HG02623 (cell line): ENCODE measurements around the gene UBE2QL1.

Experiments used
- ATAC-seq: cut with Tn5 transposase; IDR thresholded peaks from one replicate; pipeline ENCODE4 v1.9.1; 2021; ENCODE audit warnings: moderate library complexity; ENCODE audit not compliant: unreplicated experiment

The UBE2QL1 gene

DNA sequence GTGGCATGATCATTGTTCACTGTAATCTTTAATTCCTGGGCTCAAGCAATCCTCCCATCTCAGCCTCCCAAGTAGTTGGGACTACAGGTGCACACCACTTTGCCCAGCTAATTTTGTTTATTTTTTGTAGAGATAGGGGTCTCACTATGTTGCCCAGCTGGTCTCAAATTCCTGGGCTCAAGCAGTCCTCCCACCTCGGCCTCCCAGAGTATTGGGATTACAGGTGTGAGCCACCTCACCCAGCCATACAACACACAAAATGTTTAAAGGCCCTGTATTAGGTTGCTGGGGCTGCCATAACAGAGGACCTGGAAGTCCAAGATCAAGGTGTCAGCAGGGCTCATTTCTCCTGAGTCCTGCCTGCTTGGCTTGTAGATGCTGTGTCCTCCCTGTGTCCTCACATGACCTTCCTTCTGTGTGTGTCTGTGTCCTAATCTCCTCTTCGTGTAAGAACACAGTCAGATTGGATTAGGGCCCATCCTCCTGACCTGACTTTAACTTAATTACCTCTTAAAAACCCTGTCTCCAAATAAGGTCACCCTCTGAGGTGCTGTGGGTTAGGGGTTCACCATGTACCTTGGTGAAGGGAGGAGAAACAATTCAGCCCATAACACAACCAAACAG is 5.4 kb downstream of the UBE2QL1 start:
- no peak for ATAC-seq

DNA sequence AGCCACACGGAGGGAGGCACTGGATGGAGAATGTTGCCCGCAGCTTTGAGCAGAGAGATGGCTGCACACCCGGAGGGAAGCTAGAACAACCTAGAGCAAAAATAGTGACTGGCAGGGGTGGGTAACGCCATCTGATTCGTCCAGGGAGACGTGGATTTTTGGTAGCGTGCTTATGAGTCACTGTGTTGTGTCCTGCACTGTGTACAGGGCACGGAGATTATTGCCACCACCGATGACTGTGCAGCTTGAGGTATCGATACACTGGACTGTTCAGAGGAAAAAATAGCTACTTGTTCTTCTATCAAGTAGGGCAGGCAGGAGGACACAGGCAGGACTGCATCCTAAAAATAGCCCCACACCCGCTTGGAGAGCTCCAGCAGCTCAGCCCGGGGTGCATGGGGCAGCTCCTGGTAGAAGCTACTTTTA is 6.0 kb downstream of the UBE2QL1 start:
- ATAC-seq = no peak

DNA sequence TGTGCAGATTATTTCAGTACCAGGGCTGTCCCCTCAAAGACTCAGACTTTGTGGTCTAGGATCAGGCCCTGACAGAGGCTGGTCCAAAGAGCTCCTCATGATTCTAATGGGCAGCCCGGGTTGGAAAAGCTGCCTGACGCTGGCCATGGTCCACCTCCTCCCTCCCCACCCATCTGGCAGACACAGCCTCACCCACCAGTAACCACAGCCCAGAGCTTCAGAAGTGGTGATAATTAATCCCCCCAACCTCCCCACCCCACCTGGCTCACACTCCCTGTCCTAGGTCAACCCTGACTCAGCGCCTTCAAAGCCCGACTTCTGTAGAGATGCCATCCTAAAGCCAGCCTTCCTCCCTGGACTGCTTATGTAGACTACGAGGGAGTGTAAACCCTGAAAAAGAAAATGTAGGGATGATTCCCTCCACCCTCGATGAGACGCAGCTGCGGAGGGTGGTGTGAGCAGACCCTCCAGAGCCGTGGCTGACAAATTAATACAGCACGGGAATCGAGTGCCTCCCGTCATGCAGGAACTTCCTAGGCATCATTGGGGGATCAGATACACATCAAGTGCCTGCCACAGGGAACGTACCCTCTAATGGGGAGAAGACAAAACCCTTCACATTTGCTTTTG is 7.0 kb downstream of the UBE2QL1 start:
- ATAC-seq = no peak

DNA sequence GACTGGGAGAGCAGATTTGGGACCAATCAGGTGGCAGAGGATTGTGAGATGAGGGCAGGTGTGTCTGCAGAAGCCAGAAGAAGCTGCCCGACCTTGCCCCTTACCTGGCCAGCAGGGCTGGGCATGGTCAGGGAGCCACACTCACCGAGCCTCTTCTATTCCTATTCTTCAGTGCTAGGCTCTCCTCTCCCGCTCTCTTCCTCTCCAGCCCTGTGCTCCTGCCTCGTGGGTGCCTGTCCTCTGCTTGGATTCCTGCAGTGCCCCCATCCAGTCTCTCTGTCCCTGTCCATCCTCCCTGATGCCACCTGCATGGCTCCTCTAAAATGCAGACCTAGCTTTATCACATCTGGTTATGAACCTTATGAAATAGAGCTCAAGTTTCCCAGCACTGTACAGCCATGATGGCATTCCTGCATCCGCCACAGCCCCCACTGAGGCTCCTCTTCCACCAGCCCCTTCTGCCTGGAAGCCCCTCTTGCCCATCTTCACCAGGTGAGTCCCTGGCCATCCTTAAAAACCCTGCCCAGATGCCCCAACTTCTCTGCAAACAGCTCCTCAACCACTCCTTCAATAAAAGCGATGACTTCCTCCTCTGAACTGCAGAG is 8.2 kb downstream of the UBE2QL1 start:
- ATAC-seq = no peak

DNA sequence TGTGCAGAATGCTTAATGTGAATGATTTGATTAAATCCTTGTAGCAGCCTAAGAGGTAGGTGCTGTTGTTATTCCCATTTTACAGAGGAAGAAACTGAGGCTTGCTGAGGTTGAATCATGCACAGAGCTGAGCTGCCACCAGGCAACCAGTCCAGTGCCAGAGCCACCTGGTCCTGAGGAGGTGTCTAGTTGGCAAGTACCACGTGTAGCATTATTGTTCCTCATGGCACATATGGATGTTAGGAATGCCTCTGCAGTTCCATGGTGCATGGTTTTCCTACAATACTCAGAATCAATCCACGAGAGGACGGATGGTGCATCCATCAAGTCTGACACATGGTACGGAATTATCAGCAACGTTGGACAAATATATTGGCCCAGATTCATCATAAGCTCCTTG is 8.9 kb downstream of the UBE2QL1 start:
- no peak for ATAC-seq

DNA sequence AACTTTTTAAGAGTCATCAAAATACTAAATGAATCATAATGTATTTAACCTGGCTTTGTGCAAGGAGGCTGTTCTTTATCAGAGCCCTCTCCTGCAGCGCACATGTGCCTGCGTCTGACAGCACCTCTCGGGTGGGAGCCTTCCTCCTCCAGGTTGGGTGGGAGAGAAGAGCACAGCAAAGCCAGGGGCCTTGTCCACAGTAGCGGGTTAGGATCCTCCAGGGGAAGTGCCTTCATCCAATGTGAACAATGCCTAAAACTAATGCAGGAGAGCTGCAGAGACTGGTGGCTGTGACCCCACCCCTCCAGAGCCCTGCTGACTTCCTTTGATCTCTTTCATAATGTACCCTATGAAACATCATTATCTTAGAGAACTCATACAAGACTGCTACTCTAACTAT is 10.2 kb downstream of the UBE2QL1 start:
- ATAC-seq = no peak

DNA sequence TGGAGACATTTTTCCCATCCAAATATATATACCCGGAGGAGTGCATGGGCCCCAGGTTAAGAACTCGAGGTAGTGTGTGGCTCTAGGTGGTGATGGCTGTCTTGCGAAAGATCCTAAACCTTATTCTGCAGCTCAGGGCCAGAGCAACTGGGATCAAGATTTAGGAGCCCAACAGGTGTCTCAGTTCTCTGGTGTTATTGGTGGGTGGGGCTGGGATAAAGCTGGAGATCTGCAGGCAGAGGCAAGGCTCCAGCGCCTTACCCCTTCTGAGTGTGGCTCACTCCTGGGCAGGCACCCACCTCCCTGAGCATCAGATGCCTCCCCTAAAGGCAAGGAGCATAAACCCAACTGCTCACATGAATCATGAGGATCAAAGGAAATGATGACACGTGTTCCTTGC is 11.2 kb downstream of the UBE2QL1 start:
- ATAC-seq = no peak

DNA sequence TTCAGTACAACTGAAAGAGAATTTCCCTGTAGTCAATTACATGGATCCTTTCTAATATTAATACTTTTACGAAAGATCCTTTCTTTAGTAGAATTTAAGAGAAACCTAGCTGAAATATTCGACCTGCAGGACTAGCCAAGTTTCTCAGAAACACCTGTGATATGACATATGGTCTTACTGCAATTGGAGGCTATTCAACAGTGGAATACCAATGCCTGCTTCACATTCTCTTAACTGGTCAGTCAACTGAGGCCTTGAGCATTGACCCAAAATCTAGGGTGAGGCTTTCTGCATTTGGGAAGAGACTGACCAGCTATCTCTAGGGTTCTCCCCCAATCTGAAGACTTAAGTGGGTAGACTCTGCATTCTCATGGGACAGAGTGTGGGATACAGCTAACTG is 12.3 kb downstream of the UBE2QL1 start:
- ATAC-seq = no peak

DNA sequence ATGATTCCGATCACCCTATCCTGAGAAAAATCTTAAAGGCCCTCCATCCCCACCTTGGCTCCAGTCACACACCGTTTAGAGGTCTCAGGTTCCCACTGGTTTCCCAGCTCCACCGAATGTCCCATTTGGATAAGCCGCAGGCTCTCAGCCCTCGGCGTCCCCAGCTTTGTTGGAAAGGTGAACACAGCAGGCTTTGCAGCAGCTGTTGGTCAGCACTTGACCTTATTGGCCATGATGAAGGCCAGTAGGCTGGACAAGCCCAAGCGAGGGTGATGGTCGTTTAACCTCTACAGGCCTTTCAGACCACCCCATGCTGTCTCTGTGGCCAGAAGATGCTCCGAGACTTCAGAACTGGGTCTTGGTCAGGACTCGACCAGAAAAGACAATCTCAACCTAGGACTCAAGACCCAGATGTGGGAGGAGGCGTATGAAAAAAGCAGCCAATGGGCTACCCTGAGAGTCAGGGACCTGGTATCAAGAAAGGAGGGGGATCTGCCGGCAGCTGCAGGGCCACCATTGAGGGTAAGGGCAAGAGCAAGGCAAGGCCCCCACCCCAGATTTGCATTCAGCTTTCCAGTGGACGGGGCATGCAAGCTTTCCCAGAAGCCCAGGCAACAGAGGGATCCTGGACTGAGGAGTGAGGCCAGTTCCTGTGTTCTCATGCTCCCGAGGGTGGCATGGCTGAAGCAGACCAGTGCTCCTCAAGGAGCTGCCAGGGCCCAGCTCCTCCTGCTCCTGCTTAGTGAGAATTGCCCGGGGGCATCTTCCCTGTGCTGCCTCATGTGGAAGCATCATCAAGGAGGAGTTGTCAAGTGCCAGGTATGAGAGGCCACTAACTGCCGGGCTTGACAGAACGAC is 13.4 kb downstream of the UBE2QL1 start:
- no peak for ATAC-seq

DNA sequence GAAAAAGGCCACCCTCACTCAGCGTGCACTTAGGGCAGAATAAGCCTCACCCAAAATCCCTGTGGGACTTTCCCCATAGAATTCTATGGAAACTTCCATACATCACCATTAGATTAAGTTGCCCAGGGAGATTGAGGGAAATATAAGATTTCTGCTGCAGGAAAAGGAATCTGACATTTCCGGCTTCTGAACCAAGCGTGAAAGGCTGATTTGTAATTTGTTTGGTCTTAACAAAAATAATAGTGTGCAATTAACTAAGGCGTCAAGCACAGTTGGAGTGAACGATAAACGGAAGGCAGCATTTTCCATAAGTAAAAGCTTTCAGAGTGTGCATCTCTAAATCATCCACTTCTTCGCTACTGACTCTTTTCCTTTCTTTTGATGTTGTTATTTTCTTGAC is 14.0 kb downstream of the UBE2QL1 start:
- ATAC-seq = no peak

DNA sequence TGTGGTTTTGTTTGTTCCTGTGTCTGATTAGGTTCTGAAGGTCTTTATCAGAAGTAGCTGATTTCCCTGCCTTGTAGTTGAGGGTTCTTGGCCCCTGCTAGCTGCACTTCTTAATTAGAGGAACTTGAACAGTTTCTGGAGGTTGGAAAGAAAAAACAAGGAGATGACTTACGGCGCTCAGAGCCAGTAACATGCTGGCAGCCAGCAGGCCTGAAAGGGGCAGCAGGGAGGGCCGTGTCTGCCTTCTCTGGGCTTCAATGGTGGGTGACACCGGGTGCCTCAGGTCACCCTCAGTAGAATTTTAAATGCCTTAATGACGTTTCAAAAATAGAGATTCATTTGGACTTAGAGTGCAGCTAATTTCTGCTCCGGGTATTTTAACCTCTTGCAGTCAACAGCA is 15.8 kb downstream of the UBE2QL1 start:
- no peak for ATAC-seq

DNA sequence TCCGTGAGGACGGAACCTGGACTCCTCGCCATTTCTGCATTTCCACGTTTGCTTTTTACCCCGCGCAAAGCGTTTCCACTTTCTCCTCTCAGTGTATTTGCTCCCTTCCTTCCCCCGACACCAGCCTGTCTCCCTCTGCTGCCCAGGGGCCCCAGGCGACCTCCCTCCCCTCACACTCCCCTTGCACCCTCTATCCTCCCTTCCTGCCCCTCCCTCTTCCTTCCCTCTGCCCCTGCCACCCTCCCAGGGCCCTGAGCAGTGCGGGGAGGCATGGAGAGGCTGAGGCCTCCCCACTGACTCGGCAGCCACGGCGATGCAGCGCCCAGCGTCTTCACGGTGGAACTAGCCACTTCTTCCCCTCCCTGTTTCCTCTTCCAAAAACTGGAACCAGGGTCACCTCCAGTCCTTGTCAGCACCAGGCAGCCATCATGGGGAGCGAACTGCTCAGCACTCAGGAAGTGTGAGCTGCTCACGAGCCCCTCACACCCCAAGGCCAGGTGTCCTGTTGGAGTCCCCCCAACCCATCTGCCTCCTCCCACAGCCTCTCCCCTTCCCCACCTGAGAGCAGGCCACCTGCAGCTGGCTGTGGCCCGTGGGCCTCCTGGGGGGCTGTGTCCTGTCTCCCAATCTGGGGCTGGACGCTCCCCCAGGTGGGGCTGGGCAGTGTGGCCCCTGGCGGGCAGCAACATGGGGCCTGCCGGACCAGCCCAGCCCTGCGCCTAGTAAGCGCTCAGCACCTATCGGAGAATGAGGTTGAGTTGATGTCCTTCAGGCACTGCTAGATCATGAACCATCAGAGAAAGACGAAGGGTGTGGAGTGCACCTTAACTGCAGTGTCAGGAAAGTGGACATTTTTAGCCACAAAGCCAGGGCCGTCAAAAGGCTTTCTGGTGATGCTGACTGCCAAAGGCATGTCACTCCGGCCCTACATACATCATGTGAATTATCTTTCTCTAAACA is 17.5 kb downstream of the UBE2QL1 start:
- no peak for ATAC-seq

DNA sequence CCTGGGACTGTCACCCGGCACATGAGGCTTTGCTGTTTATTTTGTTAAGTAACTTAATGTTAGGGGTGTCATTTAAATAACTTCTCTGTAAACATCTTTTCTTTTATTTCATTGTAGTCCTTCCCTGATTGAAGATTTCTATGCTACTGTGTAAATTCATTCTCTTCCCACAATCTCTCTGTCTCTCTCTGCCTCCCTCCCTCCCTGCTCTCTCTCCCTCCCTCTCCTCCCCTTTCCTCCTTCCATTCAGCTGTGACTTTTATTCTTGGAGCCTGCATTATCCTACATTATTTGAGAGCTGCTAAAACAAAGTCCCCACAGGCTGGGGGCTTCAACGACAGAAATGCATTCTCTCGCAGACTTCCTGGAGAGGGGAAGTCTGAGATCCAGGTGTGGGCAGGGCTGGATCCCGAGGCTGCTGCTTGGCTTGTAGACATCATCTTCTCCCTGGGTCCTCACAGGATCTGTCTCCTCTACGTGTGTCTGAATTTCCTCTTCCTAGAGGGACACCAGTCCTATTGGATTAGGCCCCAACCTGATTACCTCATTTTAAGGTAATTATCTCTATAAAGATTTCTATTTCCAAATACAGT is 18.4 kb downstream of the UBE2QL1 start:
- ATAC-seq = no peak

DNA sequence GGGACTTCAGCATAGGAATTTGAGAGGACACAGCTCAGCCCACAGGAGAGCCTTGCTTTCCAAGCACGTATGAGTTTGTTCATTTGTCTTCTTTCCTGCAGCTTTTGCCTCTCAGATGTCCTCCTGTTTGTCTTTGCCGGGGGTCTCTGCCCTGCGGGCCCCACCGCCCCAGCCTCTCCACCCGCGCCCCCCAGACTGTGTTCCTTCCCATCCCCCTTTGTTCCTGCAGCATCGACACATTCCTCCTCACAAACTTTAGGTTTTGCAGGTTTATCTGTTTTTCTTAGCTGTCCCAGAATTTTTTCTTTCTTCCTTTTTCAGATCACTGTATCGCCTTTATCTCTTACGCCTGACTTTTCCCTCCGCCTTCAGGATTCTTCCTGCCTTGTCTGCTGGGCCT is 18.9 kb downstream of the UBE2QL1 start:
- no peak for ATAC-seq

DNA sequence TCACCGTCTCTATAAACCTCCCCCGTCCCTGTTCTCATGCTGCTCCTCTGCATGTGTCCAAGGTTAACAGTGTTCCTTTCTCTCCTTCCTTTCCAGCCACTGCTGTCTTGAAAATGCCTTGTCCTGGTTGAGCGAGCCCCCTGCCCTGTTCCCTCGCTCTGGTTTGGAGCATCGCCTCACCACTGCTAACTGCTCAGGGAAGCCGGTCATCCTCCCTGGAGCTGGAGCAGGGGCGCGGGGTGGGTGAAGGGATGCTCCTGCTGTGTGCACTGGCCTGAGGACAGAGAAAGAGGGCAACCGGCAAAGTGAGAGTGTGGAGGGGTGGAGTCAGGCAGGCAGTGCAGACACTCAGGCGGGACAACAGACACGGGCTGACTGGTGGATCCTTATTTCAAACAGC is 19.4 kb downstream of the UBE2QL1 start:
- no peak for ATAC-seq

DNA sequence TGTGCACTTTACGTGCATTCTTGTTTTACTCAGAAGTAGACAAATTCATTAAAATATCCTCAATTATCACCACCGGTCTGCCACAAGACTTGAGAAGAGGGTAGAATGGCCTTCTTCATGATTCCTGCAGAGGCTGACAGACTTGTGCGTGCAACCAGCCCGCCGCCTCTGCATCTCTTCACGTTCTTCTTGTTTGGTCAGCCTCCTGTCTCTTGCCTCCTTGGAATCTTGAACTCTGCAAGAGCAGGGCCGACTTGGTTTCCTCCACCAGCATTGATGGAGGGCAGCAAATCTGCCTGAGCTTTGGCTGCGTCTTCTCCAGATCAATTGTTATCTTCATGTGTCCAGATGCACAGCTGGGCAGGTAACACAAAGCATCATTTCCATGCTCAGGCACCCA is 20.2 kb downstream of the UBE2QL1 start:
- ATAC-seq = no peak

DNA sequence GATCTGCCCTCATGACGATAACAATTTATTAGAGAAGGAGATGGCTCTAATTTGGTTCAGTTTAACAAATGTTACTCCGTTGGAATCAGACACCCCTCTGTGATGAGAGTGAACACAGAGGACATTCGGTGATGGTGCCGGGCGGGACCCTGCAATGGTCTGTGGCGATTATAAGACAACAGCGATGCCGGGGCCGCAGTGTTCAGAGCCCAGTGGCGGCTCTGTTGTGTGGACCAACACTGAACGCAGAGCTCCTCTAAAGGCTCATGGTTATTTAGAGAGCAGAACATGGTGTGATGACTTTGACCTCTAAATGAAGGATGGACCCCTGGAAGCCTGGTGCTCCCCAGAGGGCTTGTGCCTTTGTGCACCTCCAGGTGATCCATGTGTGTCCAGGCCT is 21.2 kb downstream of the UBE2QL1 start:
- ATAC-seq = no peak

DNA sequence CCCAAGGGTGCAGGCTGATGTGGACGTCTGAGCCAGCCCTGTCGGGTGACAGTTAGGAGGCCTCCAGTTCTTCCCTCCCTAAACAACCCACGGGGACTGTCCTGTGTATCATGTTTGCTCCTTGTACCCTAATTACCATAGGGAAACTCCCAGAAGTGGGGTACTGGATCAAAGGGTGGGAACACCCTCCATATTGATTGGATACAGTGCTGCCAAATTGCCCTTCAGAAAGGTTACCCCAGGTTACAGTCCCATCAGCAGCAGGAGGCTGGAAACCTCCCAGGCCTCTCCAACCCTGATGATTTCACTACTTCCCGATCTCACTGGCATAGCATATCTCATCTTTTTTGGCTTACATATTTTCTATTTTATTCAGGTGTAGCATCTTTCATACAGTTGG is 22.0 kb downstream of the UBE2QL1 start:
- ATAC-seq = no peak

DNA sequence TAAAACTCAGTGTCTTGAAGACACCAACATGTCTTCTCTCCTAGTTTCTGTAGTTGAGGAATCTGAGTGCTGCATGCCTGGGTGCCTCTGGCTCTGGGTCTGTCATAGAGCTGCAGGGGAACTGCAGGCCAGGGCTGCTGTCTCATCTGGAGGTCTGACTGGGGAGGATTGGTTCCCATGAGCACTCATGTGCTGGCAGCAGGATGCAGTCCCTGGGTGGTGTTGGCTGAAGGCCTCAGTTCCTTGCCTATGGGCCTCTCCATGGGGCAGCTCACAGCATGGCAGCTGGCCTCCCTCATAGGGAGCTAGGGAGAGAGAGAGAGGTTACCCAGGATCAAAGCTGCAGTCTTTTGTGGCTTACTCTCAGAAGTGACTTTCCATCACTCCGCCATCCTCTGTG is 22.6 kb downstream of the UBE2QL1 start:
- no peak for ATAC-seq

DNA sequence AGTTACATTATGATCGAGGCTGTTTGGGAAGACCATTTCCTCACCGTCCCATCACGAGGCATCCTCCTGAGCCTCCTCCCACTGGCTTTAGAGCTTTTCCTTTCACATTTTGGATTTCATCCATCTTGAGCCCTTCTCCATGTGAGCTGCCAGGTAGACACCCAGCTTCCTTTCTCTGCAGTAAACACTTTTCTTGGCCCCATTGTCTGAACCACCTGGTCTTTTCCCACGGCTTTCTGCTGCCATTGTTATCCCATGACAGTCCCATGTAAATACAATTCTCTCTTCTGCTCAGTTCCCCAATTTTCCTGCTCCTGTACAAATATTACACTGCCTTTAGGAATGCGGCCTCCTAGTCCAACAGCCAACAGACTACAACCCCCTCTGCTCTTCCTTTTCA is 24.1 kb downstream of the UBE2QL1 start:
- no peak for ATAC-seq
